HCEC 1CT (cell line): ENCODE results near the gene PRAMEF9.
"Not testable (repeated sequence)": the region's sequence is repeated elsewhere in the genome, so short reads cannot be mapped to it uniquely, and the experiment has no call there.

Source experiments
- DNase-seq: peaks from one replicate; pipeline ENCODE4 v3.0.0-alpha.2; 2017

PRAMEF9 gene

GRCh38 chr1:13171548-13171947 lies at the start of gene PRAMEF9:
TSS of gene PRAMEF9 (plus strand) at chr1:13171848. CDS start at chr1:13175281, 3,433 bp downstream.
- DNase-seq = not testable (repeated sequence)

DNA sequence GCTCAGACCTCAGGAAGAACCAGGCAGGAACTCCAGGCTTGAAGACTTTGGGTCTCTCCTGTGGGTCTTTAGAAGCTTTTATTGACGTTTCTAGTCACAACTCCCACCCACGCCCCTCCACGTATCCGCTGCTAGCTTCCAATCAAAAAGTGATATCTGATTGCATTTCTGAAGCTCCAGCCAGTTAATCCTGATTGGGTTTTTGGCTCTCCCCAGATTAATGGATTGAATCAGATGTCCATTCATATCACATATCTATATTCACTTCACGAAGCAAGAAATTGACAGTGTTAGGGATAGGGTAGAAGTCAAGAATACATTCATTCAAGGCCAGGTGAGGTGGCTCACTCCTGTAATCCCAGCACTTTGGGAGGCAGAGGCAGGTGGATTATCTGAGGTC lies 15.7 kb upstream of the PRAMEF9 start, which contains the start of gene PRAMEF26:
Gene PRAMEF26, minus strand, starts transcription at position 101 of the 400 bp plus-strand sequence. CDS start 2,914 bp downstream, outside the sequence.
- DNase-seq = not testable (repeated sequence)

DNA sequence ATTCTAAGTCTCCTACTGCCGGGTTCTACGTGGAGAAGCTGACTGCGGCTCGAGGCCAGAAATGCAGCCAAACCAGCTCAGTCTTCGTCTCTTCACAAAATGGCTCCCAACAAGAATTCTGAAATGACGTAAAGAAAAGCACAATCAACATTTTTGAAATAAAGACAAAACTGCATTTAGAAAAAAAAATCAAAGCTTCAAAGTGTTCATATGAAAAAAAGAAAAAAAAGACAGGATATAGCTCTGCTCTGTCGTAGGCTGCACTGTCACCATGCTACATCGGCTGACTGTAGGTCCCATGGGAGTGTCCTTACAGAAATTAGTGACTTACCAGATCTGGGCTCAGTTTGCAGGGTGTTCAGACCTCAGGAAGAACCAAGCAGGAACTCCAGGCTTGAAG lies 6.1 kb upstream of the PRAMEF9 start, which contains the start of gene HNRNPCL4:
Gene HNRNPCL4, minus strand, starts transcription at position 101 of the 400 bp plus-strand sequence. CDS start 164 bp downstream, outside the sequence.
- DNase-seq = not testable (repeated sequence)

GRCh38 chr1:13201309-13201708 lies 29.7 kb downstream of the PRAMEF9 start, which contains the start of gene PRAMEF13:
TSS of gene PRAMEF13 (minus strand) at chr1:13201409. CDS start at chr1:13199589, 1,820 bp downstream.
- not testable (repeated sequence) for DNase-seq

DNA sequence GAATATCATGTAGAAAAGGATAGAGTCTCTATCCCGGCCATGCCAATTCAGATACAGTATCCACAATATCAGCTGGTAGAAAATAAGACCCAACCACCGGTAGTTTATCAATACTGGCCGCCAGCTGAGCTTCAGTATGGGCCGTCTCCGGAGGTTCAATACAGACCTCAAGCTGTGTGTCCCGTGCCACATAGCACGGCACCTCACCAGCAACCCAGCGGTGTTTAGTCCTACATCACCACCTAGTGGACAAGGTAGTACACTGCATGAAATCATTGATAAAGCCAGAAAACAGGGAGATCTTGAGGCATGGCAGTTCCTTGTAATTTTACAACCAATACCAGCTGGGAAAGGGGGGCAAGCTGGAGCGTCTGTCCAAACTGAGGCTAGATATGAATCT lies 37.1 kb downstream of the PRAMEF9 start:
- DNase-seq = not testable (repeated sequence)

- not testable (repeated sequence) for DNase-seq
Observed at GRCh38 chr1:13216619-13217018, 45.0 kb downstream of the PRAMEF9 start.

DNA sequence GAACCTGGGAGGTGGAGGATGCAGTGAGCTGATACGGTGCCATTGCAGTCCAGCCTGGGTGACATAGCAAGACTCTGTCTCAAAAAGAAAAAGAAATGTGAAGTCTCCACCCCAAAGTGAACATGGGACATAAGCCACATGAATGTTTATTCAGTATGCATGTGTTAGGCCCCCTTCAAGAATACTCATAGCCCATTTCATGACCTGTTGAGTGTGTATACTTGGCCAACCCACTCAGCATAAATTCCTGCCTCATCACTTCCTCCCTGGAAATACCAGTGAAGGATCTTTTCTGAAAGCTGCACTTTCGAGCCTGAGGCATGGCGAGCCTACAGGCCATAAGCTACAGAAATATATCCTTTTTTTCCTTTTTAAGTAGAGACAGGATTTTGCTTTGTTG lies 47.6 kb downstream of the PRAMEF9 start:
- DNase-seq = not testable (repeated sequence)

DNA sequence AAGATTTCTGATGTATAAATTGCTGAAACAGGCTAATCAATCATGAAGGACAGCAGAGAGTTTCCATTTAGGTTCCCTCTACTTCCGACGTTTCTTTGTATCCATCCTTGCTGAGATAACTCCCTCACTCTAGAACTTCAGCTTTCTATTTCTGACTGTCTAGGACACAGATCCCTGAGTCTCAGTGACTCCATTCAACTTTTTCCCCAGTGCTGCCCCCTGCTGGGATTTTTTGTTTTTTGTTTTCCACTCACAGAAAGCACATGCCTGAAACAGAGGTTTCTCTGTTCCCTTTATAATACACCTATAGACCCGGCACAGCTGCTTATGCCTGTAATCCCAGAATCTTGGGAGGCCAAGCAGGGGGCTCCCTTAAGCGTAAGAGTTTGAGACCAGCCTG lies 51.1 kb downstream of the PRAMEF9 start:
- not testable (repeated sequence) for DNase-seq

GRCh38 chr1:13224480-13225060 lies 52.9 kb downstream of the PRAMEF9 start:
- DNase-seq = no peak

GRCh38 chr1:13225675-13226204 lies 54.1 kb downstream of the PRAMEF9 start, which contains the start of gene PRAMEF18:
TSS of gene PRAMEF18 (minus strand) at chr1:13226154. CDS start at chr1:13226106, 48 bp downstream.
- DNase-seq = not testable (repeated sequence)

DNA sequence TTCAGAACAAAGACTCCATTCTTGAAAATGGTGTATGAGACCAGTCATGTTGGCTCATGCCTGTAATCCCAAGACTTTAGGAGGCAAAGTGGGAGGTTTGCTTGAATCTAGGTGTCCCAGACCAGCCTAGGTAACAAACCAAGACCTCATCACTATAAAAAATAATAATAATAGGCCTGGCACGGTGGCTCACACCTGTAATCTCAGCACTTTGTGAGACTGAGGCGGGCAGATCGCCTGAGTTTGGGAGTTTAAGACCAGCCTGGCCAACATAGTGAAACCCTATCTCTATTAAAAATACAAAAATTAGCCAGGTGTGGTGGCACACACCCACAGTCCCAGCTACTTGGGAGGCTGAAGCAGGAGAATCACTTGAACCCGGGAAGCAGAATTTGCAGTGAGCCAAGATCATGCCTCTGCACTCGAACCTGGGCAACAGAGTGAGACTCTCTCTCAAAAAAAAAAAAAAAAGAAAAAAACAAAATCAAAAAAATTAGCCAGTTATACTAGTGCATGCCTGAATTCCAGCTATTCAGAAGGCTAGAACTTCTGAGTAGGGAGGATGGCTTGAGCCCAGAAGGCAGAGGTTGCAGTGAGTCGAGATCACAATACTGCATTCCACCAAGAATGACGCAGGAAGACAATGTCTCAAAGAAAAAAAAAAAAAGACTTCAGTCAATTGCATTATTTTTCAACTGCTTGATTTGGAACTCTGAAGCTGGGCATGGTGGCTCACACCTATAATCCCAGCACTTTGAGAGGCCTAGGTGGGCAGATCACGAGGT lies 55.8 kb downstream of the PRAMEF9 start:
- not testable (repeated sequence) for DNase-seq

DNA sequence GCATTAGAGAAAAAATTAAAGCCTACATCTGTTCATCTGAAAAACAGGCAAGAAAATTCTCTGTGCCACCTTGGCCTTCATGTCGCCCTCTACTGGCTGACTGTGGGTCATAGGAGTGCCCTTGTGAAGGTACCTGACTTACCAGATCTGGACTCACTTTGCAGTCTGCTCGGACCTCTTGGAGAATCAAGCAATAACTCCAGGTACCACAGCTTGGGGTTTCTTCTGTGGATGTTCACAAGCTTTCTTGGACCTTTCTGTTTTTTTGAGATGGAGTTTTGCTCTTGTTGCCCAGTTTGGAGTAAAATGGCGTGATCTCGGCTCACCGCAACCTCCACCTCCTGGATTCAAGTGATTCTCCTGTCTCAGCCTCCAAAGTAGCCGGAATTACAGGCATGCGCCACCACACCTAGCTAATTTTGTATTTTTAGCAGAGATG lies 56.7 kb downstream of the PRAMEF9 start:
- DNase-seq = no peak
